Spinal cord (tissue), 10 donors: ENCODE data around the gene R3HDM1. TPM values are rescaled to one million over a fixed set of nuclear protein-coding genes. Genes with fewer than 3 reads are reported as not detected.
"Not testable (repeated sequence)": the region's sequence is repeated elsewhere in the genome, so short reads cannot be mapped to it uniquely, and the experiment has no call there.

Source experiments
- DNase-seq, 6 donors: peaks; one replicate each; pipeline versions ENCODE4 v3.0.0 to v3.0.0-alpha.2; 2013 to 2015; ENCODE audit warnings: low spot score in 6 of 6, low read depth in 4 of 6
- H3K27ac ChIP-seq: one replicate; pipeline ENCODE4 v1.5.1; 2013; ENCODE audit warnings: low read depth, low read length, control low read depth
- H3K27me3 ChIP-seq: one replicate; pipeline ENCODE4 v1.6.1; 2013; ENCODE audit warnings: low read length; ENCODE audit not compliant: control insufficient read depth, insufficient read depth
- H3K36me3 ChIP-seq: one replicate; pipeline ENCODE4 v1.6.1; 2013; ENCODE audit warnings: low read length; ENCODE audit not compliant: control insufficient read depth, insufficient read depth
- H3K4me1 ChIP-seq: one replicate; pipeline ENCODE4 v1.6.1; 2013; ENCODE audit warnings: low read length; ENCODE audit not compliant: control insufficient read depth, insufficient read depth
- H3K4me3 ChIP-seq: one replicate; pipeline ENCODE4 v1.5.1; 2013; ENCODE audit warnings: low read depth, low read length, control low read depth
- H3K9me3 ChIP-seq: one replicate; pipeline ENCODE4 v1.6.1; 2013; ENCODE audit warnings: low read length; ENCODE audit not compliant: control insufficient read depth, insufficient read depth
- WGBS: methylation state at CpG from one replicate; pipeline ENCODE4 v1.1.5; 2013; ENCODE audit warnings: missing lambda C conversion rate; ENCODE audit not compliant: insufficient coverage; 5-methylcytosine and 5-hydroxymethylcytosine counted together
- polyA plus RNA-seq, 2 donors: library from polyadenylated mRNA; unstranded; fragments of 120-200 nt; gene quantifications; one replicate each; pipeline ENCODE4 v1.2.1, GENCODE V29; 2013; ENCODE audit not compliant: insufficient read length in 2 of 2
- total RNA-seq, 2 donors: library from RNA; depleted of rRNA in 1 of 2; stranded (reverse); fragments of 120-200 nt in 1 of 2; fragments of >200 nt in 1 of 2; gene quantifications; one replicate each; pipeline versions ENCODE4 v1.2.3 to v1.2.4, GENCODE V29; 2013 to 2014
- donor health status: healthy.

Gene R3HDM1
- total and polyA plus RNA-seq, 4 donors, result 23.0 to 55.0 (median 42.6) TPM

GRCh38 chr2:135590619-135591260, 59.5 kb downstream of the R3HDM1 start:
- H3K27ac ChIP-seq, result no peak overlapping the region
- H3K27me3 ChIP-seq, result no peaks in the 10 kb centered on the region
- H3K4me3 ChIP-seq, result no peak overlapping the region
- no peak for DNase-seq
- H3K4me1 ChIP-seq, result no peaks in the 10 kb centered on the region
- H3K9me3 ChIP-seq, result no peaks in the 10 kb centered on the region
- H3K36me3 ChIP-seq, result no peaks in the 10 kb centered on the region
- no CpG with 5 or more reads among the region's 2 CpGs for WGBS

- peaks cover 11% of the 10 kb centered on the region for H3K36me3 ChIP-seq
- no peak overlapping the region for H3K4me3 ChIP-seq
- peak in 3 of 6 donors; percentile 7 to 64 (median 47) for DNase-seq
- H3K9me3 ChIP-seq, result no peaks in the 10 kb centered on the region
- H3K4me1 ChIP-seq, result no peaks in the 10 kb centered on the region
- WGBS, result no CpG with 5 or more reads among the region's 2 CpGs
- no peaks in the 10 kb centered on the region for H3K27me3 ChIP-seq
- H3K27ac ChIP-seq, result no peak overlapping the region
Measured at GRCh38 chr2:135600915-135601314, 69.6 kb downstream of the R3HDM1 start.

GRCh38 chr2:135603543-135603942, 72.3 kb downstream of the R3HDM1 start:
- Histone ChIP-seq H3K4me3 (no peak overlapping the region), H3K27ac (no peak overlapping the region), H3K27me3 (no peaks in the 10 kb centered on the region), H3K36me3 (peaks cover 13% of the 10 kb centered on the region), H3K9me3 (no peaks in the 10 kb centered on the region), H3K4me1 (no peaks in the 10 kb centered on the region)
- no peak for DNase-seq
- WGBS, result 85% methylated on average over 7 of the region's 7 CpGs

GRCh38 chr2:135607561-135607960, 76.3 kb downstream of the R3HDM1 start:
- no peak overlapping the region for H3K27ac ChIP-seq
- no peak overlapping the region for H3K4me3 ChIP-seq
- peaks cover 13% of the 10 kb centered on the region for H3K36me3 ChIP-seq
- no peaks in the 10 kb centered on the region for H3K27me3 ChIP-seq
- no peaks in the 10 kb centered on the region for H3K9me3 ChIP-seq
- DNase-seq, result no peak
- WGBS, result no CpG with 5 or more reads among the region's 2 CpGs
- H3K4me1 ChIP-seq, result no peaks in the 10 kb centered on the region

GRCh38 chr2:135612319-135612718, 81.0 kb downstream of the R3HDM1 start:
- H3K4me1 ChIP-seq, result no peaks in the 10 kb centered on the region
- DNase-seq, result no peak
- no peak overlapping the region for H3K4me3 ChIP-seq
- no peaks in the 10 kb centered on the region for H3K9me3 ChIP-seq
- no CpG with 5 or more reads among the region's 2 CpGs for WGBS
- no peak overlapping the region for H3K27ac ChIP-seq
- H3K27me3 ChIP-seq, result no peaks in the 10 kb centered on the region
- H3K36me3 ChIP-seq, result no peaks in the 10 kb centered on the region

- 100% methylated on average over 2 of the region's 3 CpGs for WGBS
Measured at GRCh38 chr2:135615404-135615803, 84.1 kb downstream of the R3HDM1 start.

GRCh38 chr2:135617501-135618015, 86.3 kb downstream of the R3HDM1 start:
- DNase-seq, result no peak
- no peaks in the 10 kb centered on the region for H3K4me1 ChIP-seq
- H3K4me3 ChIP-seq, result no peak overlapping the region
- no peaks in the 10 kb centered on the region for H3K27me3 ChIP-seq
- H3K36me3 ChIP-seq, result no peaks in the 10 kb centered on the region
- no peaks in the 10 kb centered on the region for H3K9me3 ChIP-seq
- H3K27ac ChIP-seq, result no peak overlapping the region

More at GRCh38 chr2:135615404-135615803, 84.1 kb downstream of the R3HDM1 start:
- Histone ChIP-seq H3K4me1 (no peaks in the 10 kb centered on the region), H3K36me3 (no peaks in the 10 kb centered on the region), H3K4me3 (no peak overlapping the region), H3K27me3 (no peaks in the 10 kb centered on the region), H3K27ac (no peak overlapping the region), H3K9me3 (no peaks in the 10 kb centered on the region)
- no peak for DNase-seq

- Histone ChIP-seq H3K27me3 (no peaks in the 10 kb centered on the region), H3K27ac (no peak overlapping the region), H3K4me1 (no peaks in the 10 kb centered on the region), H3K4me3 (no peak overlapping the region), H3K36me3 (peaks cover 8% of the 10 kb centered on the region), H3K9me3 (no peaks in the 10 kb centered on the region)
- no CpG with 5 or more reads among the region's 1 CpG for WGBS
- DNase-seq, result no peak
Measured at GRCh38 chr2:135620198-135620597, 88.9 kb downstream of the R3HDM1 start.

- H3K4me3 ChIP-seq, result no peak overlapping the region
- DNase-seq, result no peak
- no peak overlapping the region for H3K27ac ChIP-seq
- H3K36me3 ChIP-seq, result peaks cover 9% of the 10 kb centered on the region
- H3K4me1 ChIP-seq, result no peaks in the 10 kb centered on the region
- no peaks in the 10 kb centered on the region for H3K9me3 ChIP-seq
- no peaks in the 10 kb centered on the region for H3K27me3 ChIP-seq
Measured at GRCh38 chr2:135629520-135629919, 98.2 kb downstream of the R3HDM1 start.

- H3K27ac ChIP-seq, H3K9me3 ChIP-seq, DNase-seq, H3K36me3 ChIP-seq, H3K4me3 ChIP-seq, H3K4me1 ChIP-seq, H3K27me3 ChIP-seq: not testable (repeated sequence)
- 100% methylated on average over 1 of the region's 8 CpGs for WGBS
Measured at GRCh38 chr2:135630034-135630433, 98.8 kb downstream of the R3HDM1 start.
